Chondrocyte (in vitro differentiated cells): Measurements from ENCODE around the gene REM2. TPM values are rescaled to one million over a fixed set of nuclear protein-coding genes. Genes with fewer than 3 reads are reported as not detected.

Experiments
- DNase-seq: peaks from one replicate; pipeline ENCODE4 v3.0.0; 2021; ENCODE audit warnings: mixed read lengths, low spot score
- H3K27ac Mint-ChIP-seq: one replicate; pipeline ENCODE4 v1.8.0; 2021; ENCODE audit warnings: mild to moderate bottlenecking, moderate library complexity, mixed read lengths; ENCODE audit not compliant: unreplicated experiment
- H3K27me3 Mint-ChIP-seq: 2 replicates; pipeline ENCODE4 v1.8.0; 2021; ENCODE audit warnings: low read depth, mixed read lengths
- H3K36me3 Mint-ChIP-seq: 2 replicates; pipeline ENCODE4 v1.8.0; 2021; ENCODE audit warnings: low read depth, mixed read lengths
- H3K4me1 Mint-ChIP-seq: 2 replicates; pipeline ENCODE4 v1.8.0; 2021; ENCODE audit warnings: low read depth, mild to moderate bottlenecking, mixed read lengths
- H3K4me3 Mint-ChIP-seq: one replicate; pipeline ENCODE4 v1.8.0; 2021; ENCODE audit warnings: mild to moderate bottlenecking, moderate library complexity, mixed read lengths; ENCODE audit not compliant: unreplicated experiment
- H3K9me3 Mint-ChIP-seq: 2 replicates; pipeline ENCODE4 v1.8.0; 2021; ENCODE audit warnings: low read depth, mixed read lengths
- CTCF ChIP-seq: fragments of 200-600 bp; sonication (generic); IDR thresholded peaks from 2 replicates; pipeline ENCODE4 v1.5.0; 2021; ENCODE audit warnings: antibody characterized with exemption, mild to moderate bottlenecking, moderate library complexity
- total RNA-seq: library from RNA; stranded (reverse); gene quantifications from 3 replicates; pipeline ENCODE4 v1.2.1, GENCODE V29; 2021

Gene REM2
- total RNA-seq, 1 donor from 2014 or later: 0.10 TPM

DNA sequence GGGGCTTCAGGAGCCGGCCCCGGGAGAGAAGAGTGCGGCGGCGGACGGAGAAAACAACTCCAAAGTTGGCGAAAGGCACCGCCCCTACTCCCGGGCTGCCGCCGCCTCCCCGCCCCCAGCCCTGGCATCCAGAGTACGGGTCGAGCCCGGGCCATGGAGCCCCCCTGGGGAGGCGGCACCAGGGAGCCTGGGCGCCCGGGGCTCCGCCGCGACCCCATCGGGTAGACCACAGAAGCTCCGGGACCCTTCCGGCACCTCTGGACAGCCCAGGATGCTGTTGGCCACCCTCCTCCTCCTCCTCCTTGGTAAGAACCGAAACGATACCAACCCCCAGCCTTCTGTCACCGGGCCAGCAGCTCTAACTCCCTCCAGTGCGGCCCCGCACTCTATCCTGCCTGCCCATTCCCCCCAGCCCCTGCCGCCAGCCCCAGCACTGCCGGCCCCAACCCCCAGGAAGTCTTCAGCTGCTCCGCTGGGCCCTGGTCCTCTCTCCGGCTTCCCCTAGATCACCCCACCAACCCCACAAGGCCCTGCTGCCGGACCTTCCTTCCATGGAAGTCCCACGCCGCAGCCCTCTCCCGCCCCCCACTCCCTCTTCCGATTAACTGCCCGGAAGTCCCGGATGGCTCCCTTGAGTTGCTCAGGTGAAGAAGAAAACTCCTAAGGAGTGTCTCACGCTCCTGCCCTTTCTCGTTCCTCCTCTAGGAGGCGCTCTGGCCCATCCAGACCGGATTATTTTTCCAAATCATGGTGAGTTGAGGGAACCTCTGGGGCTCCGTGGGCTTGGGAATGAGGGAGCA is 10.8 kb upstream of the REM2 start:
- Mint-ChIP-seq H3K4me1 (peaks cover 25% of the 10 kb centered on the region), H3K4me3 (peak overlapping the region; percentile 87), H3K27ac (peak overlapping the region; percentile 94), H3K36me3 (peaks cover 20% of the 10 kb centered on the region), H3K9me3 (no peaks in the 10 kb centered on the region), H3K27me3 (no peaks in the 10 kb centered on the region)
- TF ChIP-seq CTCF: peak; percentile 94
- no peak for DNase-seq

GRCh38 chr14:22872833-22873520 is 10.0 kb upstream of the REM2 start:
- peak overlapping the region; percentile 87 for H3K4me3 Mint-ChIP-seq
- H3K36me3 Mint-ChIP-seq: peaks cover 25% of the 10 kb centered on the region
- peak; percentile 58 for TF ChIP-seq CTCF
- no peaks in the 10 kb centered on the region for H3K9me3 Mint-ChIP-seq
- H3K4me1 Mint-ChIP-seq: peaks cover 25% of the 10 kb centered on the region
- no peaks in the 10 kb centered on the region for H3K27me3 Mint-ChIP-seq
- DNase-seq: no peak
- H3K27ac Mint-ChIP-seq: peak overlapping the region; percentile 94

DNA sequence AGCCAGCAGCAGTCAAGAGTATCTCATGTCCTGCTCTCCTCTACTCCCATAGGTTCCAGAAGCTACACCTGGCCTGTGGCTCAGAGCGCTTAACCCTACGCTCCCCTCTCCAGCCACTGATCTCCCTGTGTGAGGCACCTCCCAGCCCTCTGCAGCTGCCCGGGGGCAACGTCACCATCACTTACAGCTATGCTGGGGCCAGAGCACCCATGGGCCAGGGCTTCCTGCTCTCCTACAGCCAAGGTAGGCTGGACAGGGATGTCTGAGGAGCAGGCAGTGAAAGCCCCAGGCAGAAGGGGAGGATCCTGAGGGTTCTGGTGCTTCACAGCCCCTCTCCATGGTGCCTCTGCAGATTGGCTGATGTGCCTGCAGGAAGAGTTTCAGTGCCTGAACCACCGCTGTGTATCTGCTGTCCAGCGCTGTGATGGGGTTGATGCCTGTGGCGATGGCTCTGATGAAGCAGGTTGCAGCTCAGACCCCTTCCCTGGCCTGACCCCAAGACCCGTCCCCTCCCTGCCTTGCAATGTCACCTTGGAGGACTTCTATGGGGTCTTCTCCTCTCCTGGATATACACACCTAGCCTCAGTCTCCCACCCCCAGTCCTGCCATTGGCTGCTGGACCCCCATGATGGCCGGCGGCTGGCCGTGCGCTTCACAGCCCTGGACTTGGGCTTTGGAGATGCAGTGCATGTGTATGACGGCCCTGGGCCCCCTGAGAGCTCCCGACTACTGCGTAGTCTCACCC is 7.8 kb upstream of the REM2 start:
- Mint-ChIP-seq H3K4me3 (no peak overlapping the region), H3K27me3 (no peaks in the 10 kb centered on the region)
- no peak for DNase-seq

GRCh38 chr14:22875748-22876319 is 7.2 kb upstream of the REM2 start:
- no peak overlapping the region for H3K4me3 Mint-ChIP-seq
- H3K4me1 Mint-ChIP-seq: peaks cover 19% of the 10 kb centered on the region
- H3K27me3 Mint-ChIP-seq: no peaks in the 10 kb centered on the region
- no peak overlapping the region for H3K27ac Mint-ChIP-seq
- peaks cover 37% of the 10 kb centered on the region for H3K36me3 Mint-ChIP-seq
- no peak for DNase-seq
- no peaks in the 10 kb centered on the region for H3K9me3 Mint-ChIP-seq
- no peak for TF ChIP-seq CTCF

More for the DNA sequence above, 7.8 kb upstream of the REM2 start:
- TF ChIP-seq CTCF: no peak
- no peaks in the 10 kb centered on the region for H3K9me3 Mint-ChIP-seq
- H3K4me1 Mint-ChIP-seq: peaks cover 25% of the 10 kb centered on the region
- H3K36me3 Mint-ChIP-seq: peaks cover 37% of the 10 kb centered on the region
- H3K27ac Mint-ChIP-seq: no peak overlapping the region
